WTC11 (cell line): ENCODE measurements around the gene UBASH3A.

Experiments
- ATF1 ChIP-seq: sonication (generic); formaldehyde crosslinking; IDR thresholded peaks from 2 replicates; pipeline ENCODE4 v1.8.1; 2023; ENCODE audit warnings: mild to moderate bottlenecking, moderate library complexity, missing genetic modification reagents
- CBFB ChIP-seq: sonication (generic); formaldehyde crosslinking; IDR thresholded peaks from 2 replicates; pipeline ENCODE4 v1.8.1; 2022; ENCODE audit warnings: mild to moderate bottlenecking, low read depth, missing genetic modification reagents
- NFATC4 ChIP-seq: fragments of 250-450 bp; sonication (Bioruptor Pico); IDR thresholded peaks from 2 replicates; pipeline ENCODE4 v1.9.0; 2021; ENCODE audit warnings: mild to moderate bottlenecking
- RELA ChIP-seq: sonication (generic); formaldehyde crosslinking; IDR thresholded peaks from 2 replicates; pipeline ENCODE4 v1.8.1; 2022; ENCODE audit warnings: missing genetic modification reagents, mild to moderate bottlenecking, borderline replicate concordance
- SP1 ChIP-seq: sonication (generic); formaldehyde crosslinking; conservative IDR thresholded peaks from 2 replicates; pipeline ENCODE4 v1.8.1; 2022; ENCODE audit warnings: missing genetic modification reagents
- TCF7 ChIP-seq: sonication (generic); formaldehyde crosslinking; IDR thresholded peaks from 2 replicates; pipeline ENCODE4 v1.8.0; 2022; ENCODE audit warnings: mild to moderate bottlenecking, low read depth, missing genetic modification reagents, moderate library complexity
- TP53 ChIP-seq: sonication (generic); formaldehyde crosslinking; IDR thresholded peaks from 2 replicates; pipeline ENCODE4 v1.8.1; 2023; ENCODE audit warnings: mild to moderate bottlenecking, missing genetic modification reagents
- ZNF423 ChIP-seq: fragments of 250-450 bp; sonication (Bioruptor Pico); IDR thresholded peaks from 2 replicates; pipeline ENCODE4 v2.1.2; 2022; ENCODE audit warnings: mild to moderate bottlenecking, moderate library complexity
- TF ChIP-seq, protein P1 (sequence below): fragments of 200-600 bp; IDR thresholded peaks from 2 replicates; pipeline ENCODE4 v1.8.0; 2022; ENCODE audit warnings: antibody characterized with exemption
- TF ChIP-seq, protein P2 (sequence below): sonication (generic); formaldehyde crosslinking; IDR thresholded peaks from 2 replicates; pipeline ENCODE4 v1.8.0; 2023; ENCODE audit warnings: mild to moderate bottlenecking, missing genetic modification reagents
- TF ChIP-seq, protein P3 (sequence below): sonication (generic); formaldehyde crosslinking; IDR thresholded peaks from 2 replicates; pipeline ENCODE4 v1.8.0; 2022; ENCODE audit warnings: mild to moderate bottlenecking, missing genetic modification reagents

DNA sequence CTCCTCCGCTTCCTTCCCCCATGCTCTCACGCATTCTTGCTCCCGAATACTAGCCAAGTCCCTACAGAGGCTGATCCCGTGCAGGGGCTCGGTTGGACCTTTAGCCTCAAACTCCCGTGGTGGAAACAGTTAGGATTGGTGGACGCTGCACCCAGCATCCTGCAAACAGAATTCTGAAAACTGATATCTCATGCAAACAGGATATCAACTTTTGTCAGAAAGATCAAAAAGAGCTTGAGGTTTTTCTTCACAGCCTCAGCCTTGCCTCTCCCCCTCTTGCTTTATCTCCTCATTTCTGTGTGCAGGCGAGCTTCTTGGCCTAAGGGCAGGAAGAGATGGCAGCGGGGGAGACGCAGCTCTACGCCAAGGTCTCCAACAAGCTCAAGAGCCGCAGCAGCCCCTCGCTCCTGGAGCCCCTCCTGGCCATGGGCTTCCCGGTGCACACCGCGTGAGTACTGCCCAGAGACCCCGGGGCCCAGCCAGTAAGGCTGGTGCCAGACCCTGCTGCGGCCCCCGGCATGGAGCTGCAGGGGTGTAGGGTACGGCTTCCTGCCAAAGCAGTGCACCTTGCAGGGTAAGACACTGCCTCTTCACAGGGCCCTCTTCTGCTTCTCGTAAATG is at the start of gene UBASH3A:
- TF ChIP-seq TP53 (CRISPR knock-in tag) (no peak), ZNF423 (CRISPR knock-in tag) (no peak), TCF7 (CRISPR knock-in tag) (no peak), CBFB (CRISPR knock-in tag) (no peak), NFATC4 (no peak), ATF1 (CRISPR knock-in tag) (no peak), RELA (no peak), SP1 (CRISPR knock-in tag) (no peak)
- TF ChIP-seq, protein P1, sequence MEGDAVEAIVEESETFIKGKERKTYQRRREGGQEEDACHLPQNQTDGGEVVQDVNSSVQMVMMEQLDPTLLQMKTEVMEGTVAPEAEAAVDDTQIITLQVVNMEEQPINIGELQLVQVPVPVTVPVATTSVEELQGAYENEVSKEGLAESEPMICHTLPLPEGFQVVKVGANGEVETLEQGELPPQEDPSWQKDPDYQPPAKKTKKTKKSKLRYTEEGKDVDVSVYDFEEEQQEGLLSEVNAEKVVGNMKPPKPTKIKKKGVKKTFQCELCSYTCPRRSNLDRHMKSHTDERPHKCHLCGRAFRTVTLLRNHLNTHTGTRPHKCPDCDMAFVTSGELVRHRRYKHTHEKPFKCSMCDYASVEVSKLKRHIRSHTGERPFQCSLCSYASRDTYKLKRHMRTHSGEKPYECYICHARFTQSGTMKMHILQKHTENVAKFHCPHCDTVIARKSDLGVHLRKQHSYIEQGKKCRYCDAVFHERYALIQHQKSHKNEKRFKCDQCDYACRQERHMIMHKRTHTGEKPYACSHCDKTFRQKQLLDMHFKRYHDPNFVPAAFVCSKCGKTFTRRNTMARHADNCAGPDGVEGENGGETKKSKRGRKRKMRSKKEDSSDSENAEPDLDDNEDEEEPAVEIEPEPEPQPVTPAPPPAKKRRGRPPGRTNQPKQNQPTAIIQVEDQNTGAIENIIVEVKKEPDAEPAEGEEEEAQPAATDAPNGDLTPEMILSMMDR, result no peak
- TF ChIP-seq, protein P2, sequence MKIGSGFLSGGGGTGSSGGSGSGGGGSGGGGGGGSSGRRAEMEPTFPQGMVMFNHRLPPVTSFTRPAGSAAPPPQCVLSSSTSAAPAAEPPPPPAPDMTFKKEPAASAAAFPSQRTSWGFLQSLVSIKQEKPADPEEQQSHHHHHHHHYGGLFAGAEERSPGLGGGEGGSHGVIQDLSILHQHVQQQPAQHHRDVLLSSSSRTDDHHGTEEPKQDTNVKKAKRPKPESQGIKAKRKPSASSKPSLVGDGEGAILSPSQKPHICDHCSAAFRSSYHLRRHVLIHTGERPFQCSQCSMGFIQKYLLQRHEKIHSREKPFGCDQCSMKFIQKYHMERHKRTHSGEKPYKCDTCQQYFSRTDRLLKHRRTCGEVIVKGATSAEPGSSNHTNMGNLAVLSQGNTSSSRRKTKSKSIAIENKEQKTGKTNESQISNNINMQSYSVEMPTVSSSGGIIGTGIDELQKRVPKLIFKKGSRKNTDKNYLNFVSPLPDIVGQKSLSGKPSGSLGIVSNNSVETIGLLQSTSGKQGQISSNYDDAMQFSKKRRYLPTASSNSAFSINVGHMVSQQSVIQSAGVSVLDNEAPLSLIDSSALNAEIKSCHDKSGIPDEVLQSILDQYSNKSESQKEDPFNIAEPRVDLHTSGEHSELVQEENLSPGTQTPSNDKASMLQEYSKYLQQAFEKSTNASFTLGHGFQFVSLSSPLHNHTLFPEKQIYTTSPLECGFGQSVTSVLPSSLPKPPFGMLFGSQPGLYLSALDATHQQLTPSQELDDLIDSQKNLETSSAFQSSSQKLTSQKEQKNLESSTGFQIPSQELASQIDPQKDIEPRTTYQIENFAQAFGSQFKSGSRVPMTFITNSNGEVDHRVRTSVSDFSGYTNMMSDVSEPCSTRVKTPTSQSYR (CRISPR knock-in tag), result no peak
- TF ChIP-seq, protein P3, sequence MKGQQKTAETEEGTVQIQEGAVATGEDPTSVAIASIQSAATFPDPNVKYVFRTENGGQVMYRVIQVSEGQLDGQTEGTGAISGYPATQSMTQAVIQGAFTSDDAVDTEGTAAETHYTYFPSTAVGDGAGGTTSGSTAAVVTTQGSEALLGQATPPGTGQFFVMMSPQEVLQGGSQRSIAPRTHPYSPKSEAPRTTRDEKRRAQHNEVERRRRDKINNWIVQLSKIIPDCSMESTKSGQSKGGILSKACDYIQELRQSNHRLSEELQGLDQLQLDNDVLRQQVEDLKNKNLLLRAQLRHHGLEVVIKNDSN (CRISPR knock-in tag), result no peak
